GM20000 (cell line): ENCODE measurements around the gene GPR22.

ENCODE experiments used
- DNase-seq: peaks from one replicate; pipeline ENCODE4 v3.0.0; 2012; ENCODE audit warnings: low spot score
- CTCF ChIP-seq: IDR thresholded peaks from 2 replicates; pipeline ENCODE4 v1.5.1; 2012; ENCODE audit warnings: mild to moderate bottlenecking, control low read depth; ENCODE audit errors: extremely low read depth, missing control alignments

GPR22 gene

GRCh38 chr7:107441581-107442422 lies 28.1 kb upstream of the GPR22 start:
- TF ChIP-seq CTCF, result no peak
- no peak for DNase-seq

- DNase-seq, result no peak
- no peak for TF ChIP-seq CTCF
Measured at GRCh38 chr7:107442678-107443077, 27.2 kb upstream of the GPR22 start.

- DNase-seq, result no peak
- TF ChIP-seq CTCF, result no peak
Measured at GRCh38 chr7:107446531-107446930, 23.3 kb upstream of the GPR22 start.

- no peak for DNase-seq
Measured at GRCh38 chr7:107446988-107447387, 22.9 kb upstream of the GPR22 start.

GRCh38 chr7:107450970-107451369 lies 18.9 kb upstream of the GPR22 start:
- DNase-seq, result no peak
- no peak for TF ChIP-seq CTCF

More at GRCh38 chr7:107446988-107447387, 22.9 kb upstream of the GPR22 start:
- no peak for TF ChIP-seq CTCF

GRCh38 chr7:107453388-107453787 lies 16.5 kb upstream of the GPR22 start:
- no peak for DNase-seq
- TF ChIP-seq CTCF, result no peak

GRCh38 chr7:107461938-107462533 lies 7.8 kb upstream of the GPR22 start:
- DNase-seq, result no peak
- TF ChIP-seq CTCF, result no peak
